Gastrocnemius medialis (tissue), 4 donors: ENCODE measurements around the gene ITCH. TPM values are rescaled to one million over a fixed set of nuclear protein-coding genes. Genes with fewer than 3 reads are reported as not detected.
"Not testable (repeated sequence)": the region's sequence is repeated elsewhere in the genome, so short reads cannot be mapped to it uniquely, and the experiment has no call there.

ENCODE experiments used
- ATAC-seq, 2 donors: fragments of 150-250 bp; one replicate each; pipeline ENCODE4 v1.9.1; 2016
- DNase-seq, 2 donors: peaks; one replicate each; pipeline ENCODE4 v3.0.0-alpha.2; 2019
- H3K27ac ChIP-seq, 4 donors: fragments of 200-600 bp; sonication (generic); 1 replicate in 1 of 4; 2 replicates in 3 of 4; pipeline ENCODE4 v1.5.1; 2016 to 2018; ENCODE audit warnings: mild to moderate bottlenecking in 2 of 4, moderate library complexity in 1 of 4
- H3K27me3 ChIP-seq, 3 donors: fragments of 200-600 bp; sonication (generic) in 2 of 3; 1 replicate in 1 of 3; 2 replicates in 2 of 3; pipeline versions ENCODE4 v1.5.1 to v1.6.0; 2016 to 2019; ENCODE audit warnings: mild to moderate bottlenecking in 1 of 3, moderate library complexity in 1 of 3
- H3K36me3 ChIP-seq, 2 donors: fragments of 200-600 bp; sonication (generic) in 1 of 2; one replicate each; pipeline ENCODE4 v1.5.1; 2017 to 2018
- H3K4me1 ChIP-seq, 2 donors: fragments of 200-600 bp; sonication (generic) in 1 of 2; one replicate each; pipeline ENCODE4 v1.5.1; 2016 to 2017; ENCODE audit warnings: mild to moderate bottlenecking in 2 of 2
- H3K4me3 ChIP-seq, 4 donors: fragments of 200-600 bp; sonication (generic) in 3 of 4; 1 replicate in 1 of 4; 2 replicates in 3 of 4; pipeline ENCODE4 v1.5.1; 2016 to 2019; ENCODE audit warnings: mild to moderate bottlenecking in 2 of 4
- H3K9me3 ChIP-seq, 3 donors: fragments of 200-600 bp; sonication (generic) in 2 of 3; 1 replicate in 1 of 3; 2 replicates in 2 of 3; pipeline ENCODE4 v1.5.1; 2016 to 2019
- CTCF ChIP-seq, 5 experiments: fragments of 450-650 bp in 3 of 5; fragments of 200-600 bp in 2 of 5; sonication (generic) in 2 of 5; IDR thresholded peaks in 4 of 5; conservative IDR thresholded peaks in 1 of 5; 1 replicate in 4 of 5; 2 replicates in 1 of 5; pipeline ENCODE4 v1.5.1; 2016 to 2019; ENCODE audit warnings: antibody characterized with exemption in 5 of 5, mild to moderate bottlenecking in 3 of 5, moderate library complexity in 3 of 5
- POLR2A ChIP-seq, 2 donors: fragments of 450-650 bp; IDR thresholded peaks; one replicate each; pipeline ENCODE4 v1.6.1; 2017; ENCODE audit warnings: antibody characterized with exemption in 2 of 2, mild to moderate bottlenecking in 2 of 2, moderate library complexity in 2 of 2
- in situ Hi-C, 4 donors: fragments of 200-750 bp; cut with MboI; loops; one replicate each; pipeline versions ENCODE4 v1.15.0 to v1.8.0; 2017; ENCODE audit warnings: low sequenced_read_pairs in 4 of 4
- intact Hi-C: fragments of 100-400 bp; cut with DNase I; formaldehyde crosslinking; loops from one replicate; pipeline ENCODE4 v1.15.1; 2023; ENCODE audit warnings: low total_unique reads
- total RNA-seq, 4 donors: library from RNA; depleted of rRNA; stranded (reverse); fragments of >200 nt; gene quantifications; one replicate each; pipeline versions ENCODE4 v1.1.0 to v1.2.3, GENCODE V29; 2016

Gene ITCH
- total RNA-seq, 4 donors from 2014 or later, result 32.9 to 55.2 (median 52.0) TPM

- no peaks in the 10 kb centered on the region for H3K4me1 ChIP-seq
- H3K27me3 ChIP-seq, result no peaks in the 10 kb centered on the region
- TF ChIP-seq CTCF (IDR thresholded peaks at IDR 0.05 in 4 of 5, conservative IDR thresholded peaks at IDR 0.05 in 1 of 5), result no peak
- no peak for TF ChIP-seq POLR2A (IDR thresholded peaks at IDR 0.05)
- peaks cover 0 to 17% of the 10 kb centered on the region in 2 donors for H3K36me3 ChIP-seq
- intact Hi-C loops (no loop called here), in situ Hi-C loops (no loop called here)
- no peak overlapping the region for H3K4me3 ChIP-seq
- H3K27ac ChIP-seq, result no peak overlapping the region
- no peaks in the 10 kb centered on the region for H3K9me3 ChIP-seq
- ATAC-seq (no peak), DNase-seq (no peak)
Measured at GRCh38 chr20:34377072-34377847, 14.2 kb downstream of the ITCH start.

GRCh38 chr20:34382174-34382573, 19.1 kb downstream of the ITCH start:
- in situ Hi-C loops, result no loop called here
- no peak for ATAC-seq
- peaks cover 0 to 2% of the 10 kb centered on the region in 2 donors for H3K36me3 ChIP-seq
- H3K4me3 ChIP-seq, result no peak overlapping the region
- H3K4me1 ChIP-seq, result peaks cover 21 to 23% of the 10 kb centered on the region in 2 donors
- TF ChIP-seq POLR2A (IDR thresholded peaks at IDR 0.05) (no peak), CTCF (IDR thresholded peaks at IDR 0.05 in 4 of 5, conservative IDR thresholded peaks at IDR 0.05 in 1 of 5) (no peak)
- intact Hi-C loops, result no loop called here
- H3K9me3 ChIP-seq, result no peaks in the 10 kb centered on the region
- no peak overlapping the region for H3K27ac ChIP-seq
- no peaks in the 10 kb centered on the region for H3K27me3 ChIP-seq
- no peak for DNase-seq

GRCh38 chr20:34382877-34383455, 19.9 kb downstream of the ITCH start:
- H3K27me3 ChIP-seq, H3K36me3 ChIP-seq, H3K4me3 ChIP-seq, intact Hi-C loops, in situ Hi-C loops, ATAC-seq, H3K27ac ChIP-seq, H3K9me3 ChIP-seq, DNase-seq: not testable (repeated sequence)
- peaks cover 23 to 24% of the 10 kb centered on the region in 2 donors for H3K4me1 ChIP-seq

- TF ChIP-seq CTCF (IDR thresholded peaks at IDR 0.05 in 4 of 5, conservative IDR thresholded peaks at IDR 0.05 in 1 of 5), result no peak
- no peak for TF ChIP-seq POLR2A (IDR thresholded peaks at IDR 0.05)
- no peaks in the 10 kb centered on the region for H3K36me3 ChIP-seq
- no peak overlapping the region for H3K27ac ChIP-seq
- ATAC-seq (no peak), DNase-seq (no peak)
- H3K4me1 ChIP-seq, result peaks cover 30 to 32% of the 10 kb centered on the region in 2 donors
- in situ Hi-C loops (no loop called here), intact Hi-C loops (no loop called here)
- H3K4me3 ChIP-seq, result no peak overlapping the region
- no peaks in the 10 kb centered on the region for H3K27me3 ChIP-seq
- H3K9me3 ChIP-seq, result no peaks in the 10 kb centered on the region
Measured at GRCh38 chr20:34385464-34385863, 22.4 kb downstream of the ITCH start.

GRCh38 chr20:34388000-34388399, 24.9 kb downstream of the ITCH start:
- Histone ChIP-seq H3K4me3 (no peak overlapping the region), H3K9me3 (no peaks in the 10 kb centered on the region), H3K27ac (no peak overlapping the region), H3K4me1 (peaks cover 39 to 42% of the 10 kb centered on the region in 2 donors), H3K36me3 (peaks cover 0 to 7% of the 10 kb centered on the region in 2 donors), H3K27me3 (no peaks in the 10 kb centered on the region)
- ATAC-seq (no peak), DNase-seq (no peak)
- in situ Hi-C loops (no loop called here), intact Hi-C loops (no loop called here)
- TF ChIP-seq CTCF (IDR thresholded peaks at IDR 0.05 in 4 of 5, conservative IDR thresholded peaks at IDR 0.05 in 1 of 5) (no peak), POLR2A (IDR thresholded peaks at IDR 0.05) (no peak)
